ENCODE measurements around the gene GGTLC3.
"Not testable (repeated sequence)": the region's sequence is repeated elsewhere in the genome, so short reads cannot be mapped to it uniquely, and the experiment has no call there.

GGTLC3 gene

GRCh38 chr22:18512378-18512777 is 5.6 kb downstream of the GGTLC3 start:
- not testable (repeated sequence) for DNase-seq

- not testable (repeated sequence) for DNase-seq
These were observed 6.6 kb downstream of the GGTLC3 start for GRCh38 chr22:18511327-18511726.

- not testable (repeated sequence) for DNase-seq
These were observed 21.7 kb downstream of the GGTLC3 start for GRCh38 chr22:18496227-18496626.

Measured in stimulated activated CD4-positive, alpha-beta T cell treated with anti-CD3 and anti-CD28 coated beads, Interleukin-2, amount 100 ng/mL, for 24 hours (primary cell).